ENCODE measurements around the gene HSPA12B. TPM values are rescaled to one million over a fixed set of nuclear protein-coding genes. Genes with fewer than 3 reads are reported as not detected.

The HSPA12B gene
- total and polyA plus RNA-seq, 9 of the 15 experiments (the other 6 are each of a cell fraction or from before 2014, with no cell fraction given): 0.03 to 0.07 TPM; not detected in 7

DNA sequence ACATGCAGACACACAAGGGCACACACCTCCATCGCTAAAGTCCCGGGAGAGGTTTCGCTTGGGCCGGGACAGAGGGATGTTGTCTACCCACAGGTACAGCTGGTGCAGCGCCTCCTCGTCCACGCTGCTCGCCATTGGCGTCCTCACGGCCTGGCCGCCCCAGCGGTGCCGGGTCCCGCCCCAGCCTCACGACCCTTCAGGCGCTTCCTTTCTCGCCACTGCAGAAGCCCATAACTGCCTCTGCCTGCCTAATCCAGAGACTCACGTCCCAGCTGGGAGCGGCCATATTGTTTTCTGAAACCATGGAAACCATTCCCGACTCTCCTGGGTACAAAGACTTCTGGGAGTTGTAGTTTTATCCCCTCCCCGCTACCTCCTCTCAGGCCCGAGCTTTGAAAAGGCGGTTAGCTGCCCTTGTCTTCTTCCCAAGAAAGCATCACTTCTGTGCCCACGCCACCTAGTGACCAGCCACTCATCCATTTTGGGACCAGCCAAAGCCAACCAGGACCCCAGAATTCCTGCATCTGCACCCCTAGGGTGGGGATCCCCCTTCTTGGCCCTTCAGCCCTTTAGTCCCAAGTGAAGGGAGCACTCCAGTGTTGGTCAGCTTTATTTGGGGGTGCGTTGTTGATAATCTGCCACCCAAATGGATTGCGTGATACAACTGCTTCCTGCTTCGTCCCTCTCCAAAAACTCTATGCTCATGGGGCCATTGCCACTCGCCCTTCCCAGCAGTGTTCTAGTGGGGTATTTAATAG, 48.8 kb downstream of the HSPA12B start, which contains the start of gene SPEF1 (continued):
- no peak for TF ChIP-seq ZNF778 (CRISPR knock-in tag; IDR thresholded peaks at IDR 0.05)
- TF ChIP-seq E2F3 (CRISPR knock-in tag; IDR thresholded peaks at IDR 0.05): no peak; the same call in 1 of the 2 replicates
- TF ChIP-seq, protein P1, sequence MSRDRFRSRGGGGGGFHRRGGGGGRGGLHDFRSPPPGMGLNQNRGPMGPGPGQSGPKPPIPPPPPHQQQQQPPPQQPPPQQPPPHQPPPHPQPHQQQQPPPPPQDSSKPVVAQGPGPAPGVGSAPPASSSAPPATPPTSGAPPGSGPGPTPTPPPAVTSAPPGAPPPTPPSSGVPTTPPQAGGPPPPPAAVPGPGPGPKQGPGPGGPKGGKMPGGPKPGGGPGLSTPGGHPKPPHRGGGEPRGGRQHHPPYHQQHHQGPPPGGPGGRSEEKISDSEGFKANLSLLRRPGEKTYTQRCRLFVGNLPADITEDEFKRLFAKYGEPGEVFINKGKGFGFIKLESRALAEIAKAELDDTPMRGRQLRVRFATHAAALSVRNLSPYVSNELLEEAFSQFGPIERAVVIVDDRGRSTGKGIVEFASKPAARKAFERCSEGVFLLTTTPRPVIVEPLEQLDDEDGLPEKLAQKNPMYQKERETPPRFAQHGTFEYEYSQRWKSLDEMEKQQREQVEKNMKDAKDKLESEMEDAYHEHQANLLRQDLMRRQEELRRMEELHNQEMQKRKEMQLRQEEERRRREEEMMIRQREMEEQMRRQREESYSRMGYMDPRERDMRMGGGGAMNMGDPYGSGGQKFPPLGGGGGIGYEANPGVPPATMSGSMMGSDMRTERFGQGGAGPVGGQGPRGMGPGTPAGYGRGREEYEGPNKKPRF (IDR thresholded peaks at IDR 0.05; ENCODE audit: low read depth, low read length): no peak
- TF ChIP-seq, protein P2, sequence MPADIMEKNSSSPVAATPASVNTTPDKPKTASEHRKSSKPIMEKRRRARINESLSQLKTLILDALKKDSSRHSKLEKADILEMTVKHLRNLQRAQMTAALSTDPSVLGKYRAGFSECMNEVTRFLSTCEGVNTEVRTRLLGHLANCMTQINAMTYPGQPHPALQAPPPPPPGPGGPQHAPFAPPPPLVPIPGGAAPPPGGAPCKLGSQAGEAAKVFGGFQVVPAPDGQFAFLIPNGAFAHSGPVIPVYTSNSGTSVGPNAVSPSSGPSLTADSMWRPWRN (IDR thresholded peaks at IDR 0.05; ENCODE audit: low read depth): no peak
- TF ChIP-seq STAG1 (CRISPR knock-in tag; IDR thresholded peaks at IDR 0.05; ENCODE audit: borderline replicate concordance): no peak
- TF ChIP-seq ZFP30 (CRISPR knock-in tag; IDR thresholded peaks at IDR 0.05; ENCODE audit: borderline replicate concordance): no peak
- TF ChIP-seq XRCC4 (IDR thresholded peaks at IDR 0.05; ENCODE audit: extremely low read depth, insufficient read depth, insufficient read length): no peak
- 0 out of 2 replicates have a peak, but pooled peaks have one; percentile 48 for TF ChIP-seq BMI1 (IDR thresholded peaks at IDR 0.05; ENCODE audit: low read length)
- TF ChIP-seq, protein P3, sequence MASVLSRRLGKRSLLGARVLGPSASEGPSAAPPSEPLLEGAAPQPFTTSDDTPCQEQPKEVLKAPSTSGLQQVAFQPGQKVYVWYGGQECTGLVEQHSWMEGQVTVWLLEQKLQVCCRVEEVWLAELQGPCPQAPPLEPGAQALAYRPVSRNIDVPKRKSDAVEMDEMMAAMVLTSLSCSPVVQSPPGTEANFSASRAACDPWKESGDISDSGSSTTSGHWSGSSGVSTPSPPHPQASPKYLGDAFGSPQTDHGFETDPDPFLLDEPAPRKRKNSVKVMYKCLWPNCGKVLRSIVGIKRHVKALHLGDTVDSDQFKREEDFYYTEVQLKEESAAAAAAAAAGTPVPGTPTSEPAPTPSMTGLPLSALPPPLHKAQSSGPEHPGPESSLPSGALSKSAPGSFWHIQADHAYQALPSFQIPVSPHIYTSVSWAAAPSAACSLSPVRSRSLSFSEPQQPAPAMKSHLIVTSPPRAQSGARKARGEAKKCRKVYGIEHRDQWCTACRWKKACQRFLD (CRISPR knock-in tag; IDR thresholded peaks at IDR 0.05): no peak
- TF ChIP-seq, protein P4, sequence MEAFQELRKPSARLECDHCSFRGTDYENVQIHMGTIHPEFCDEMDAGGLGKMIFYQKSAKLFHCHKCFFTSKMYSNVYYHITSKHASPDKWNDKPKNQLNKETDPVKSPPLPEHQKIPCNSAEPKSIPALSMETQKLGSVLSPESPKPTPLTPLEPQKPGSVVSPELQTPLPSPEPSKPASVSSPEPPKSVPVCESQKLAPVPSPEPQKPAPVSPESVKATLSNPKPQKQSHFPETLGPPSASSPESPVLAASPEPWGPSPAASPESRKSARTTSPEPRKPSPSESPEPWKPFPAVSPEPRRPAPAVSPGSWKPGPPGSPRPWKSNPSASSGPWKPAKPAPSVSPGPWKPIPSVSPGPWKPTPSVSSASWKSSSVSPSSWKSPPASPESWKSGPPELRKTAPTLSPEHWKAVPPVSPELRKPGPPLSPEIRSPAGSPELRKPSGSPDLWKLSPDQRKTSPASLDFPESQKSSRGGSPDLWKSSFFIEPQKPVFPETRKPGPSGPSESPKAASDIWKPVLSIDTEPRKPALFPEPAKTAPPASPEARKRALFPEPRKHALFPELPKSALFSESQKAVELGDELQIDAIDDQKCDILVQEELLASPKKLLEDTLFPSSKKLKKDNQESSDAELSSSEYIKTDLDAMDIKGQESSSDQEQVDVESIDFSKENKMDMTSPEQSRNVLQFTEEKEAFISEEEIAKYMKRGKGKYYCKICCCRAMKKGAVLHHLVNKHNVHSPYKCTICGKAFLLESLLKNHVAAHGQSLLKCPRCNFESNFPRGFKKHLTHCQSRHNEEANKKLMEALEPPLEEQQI (IDR thresholded peaks at IDR 0.05): no peak
- no peak for TF ChIP-seq TSC22D4 (tag; IDR thresholded peaks at IDR 0.05)
- peak; percentile 27; the same call in 1 of the 2 replicates for TF ChIP-seq GABPB1 (CRISPR knock-in tag; IDR thresholded peaks at IDR 0.05)
- TF ChIP-seq EWSR1 (IDR thresholded peaks at IDR 0.05; ENCODE audit: borderline replicate concordance, low read depth, partially characterized antibody): no peak
- TF ChIP-seq ARID1B (IDR thresholded peaks at IDR 0.05): no peak
- TF ChIP-seq, protein P5, sequence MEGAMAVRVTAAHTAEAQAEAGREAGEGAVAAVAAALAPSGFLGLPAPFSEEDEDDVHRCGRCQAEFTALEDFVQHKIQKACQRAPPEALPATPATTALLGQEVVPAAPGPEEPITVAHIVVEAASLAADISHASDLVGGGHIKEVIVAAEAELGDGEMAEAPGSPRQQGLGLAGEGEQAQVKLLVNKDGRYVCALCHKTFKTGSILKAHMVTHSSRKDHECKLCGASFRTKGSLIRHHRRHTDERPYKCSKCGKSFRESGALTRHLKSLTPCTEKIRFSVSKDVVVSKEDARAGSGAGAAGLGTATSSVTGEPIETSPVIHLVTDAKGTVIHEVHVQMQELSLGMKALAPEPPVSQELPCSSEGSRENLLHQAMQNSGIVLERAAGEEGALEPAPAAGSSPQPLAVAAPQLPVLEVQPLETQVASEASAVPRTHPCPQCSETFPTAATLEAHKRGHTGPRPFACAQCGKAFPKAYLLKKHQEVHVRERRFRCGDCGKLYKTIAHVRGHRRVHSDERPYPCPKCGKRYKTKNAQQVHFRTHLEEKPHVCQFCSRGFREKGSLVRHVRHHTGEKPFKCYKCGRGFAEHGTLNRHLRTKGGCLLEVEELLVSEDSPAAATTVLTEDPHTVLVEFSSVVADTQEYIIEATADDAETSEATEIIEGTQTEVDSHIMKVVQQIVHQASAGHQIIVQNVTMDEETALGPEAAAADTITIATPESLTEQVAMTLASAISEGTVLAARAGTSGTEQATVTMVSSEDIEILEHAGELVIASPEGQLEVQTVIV (CRISPR knock-in tag; IDR thresholded peaks at IDR 0.05; ENCODE audit: borderline replicate concordance): no peak

Data from K562 (cell line).